Activated CD8-positive, alpha-beta memory T cell treated with anti-CD3 and anti-CD28 coated beads for 24 hours (primary cell): ENCODE measurements around the gene TSPAN13.
"Not testable (repeated sequence)": the region's sequence is repeated elsewhere in the genome, so short reads cannot be mapped to it uniquely, and the experiment has no call there.

Experiments used
- DNase-seq: peaks from one replicate; pipeline ENCODE4 v3.0.0-alpha.2; 2020

Gene TSPAN13

DNA sequence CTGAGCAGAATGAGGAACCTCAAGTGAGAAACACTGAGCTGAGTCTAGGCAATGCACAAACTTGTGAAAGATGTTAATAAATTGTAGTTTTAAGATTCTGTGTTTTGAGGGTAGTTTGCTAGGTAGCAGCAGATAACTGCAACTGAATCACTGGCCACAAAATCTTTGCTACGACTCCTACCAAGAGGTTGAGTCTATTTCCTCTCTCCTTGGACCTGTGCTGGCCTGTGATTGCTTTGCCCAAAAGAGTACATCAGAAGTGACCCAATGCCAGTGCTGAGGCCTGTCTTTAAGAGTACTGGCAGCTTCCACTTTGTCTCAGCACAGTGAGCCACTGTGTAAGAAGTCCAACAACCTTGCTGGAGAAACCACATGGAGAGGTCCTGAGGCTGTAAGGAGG lies 11.9 kb upstream of the TSPAN13 start:
- DNase-seq: no peak

DNA sequence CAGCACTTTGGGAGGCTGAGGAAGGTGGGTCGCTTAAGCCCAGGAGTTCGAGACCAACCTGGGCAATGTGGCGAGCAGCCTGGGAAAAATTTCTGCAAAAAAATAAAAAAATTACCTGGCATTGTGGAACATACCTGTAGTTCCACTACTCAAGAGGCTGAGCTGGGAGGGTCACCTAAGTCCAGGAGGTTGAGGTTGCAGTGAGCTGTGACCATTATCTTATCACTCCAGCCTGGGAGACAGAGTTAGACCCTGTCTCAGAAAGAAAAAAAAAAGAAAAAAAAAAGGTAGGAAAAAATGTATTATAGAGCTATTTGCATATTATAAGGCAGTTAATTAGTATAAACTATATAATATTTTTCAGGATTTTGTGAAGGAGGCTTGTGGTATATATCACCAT lies 11.0 kb upstream of the TSPAN13 start:
- DNase-seq: no peak

GRCh38 chr7:16743236-16743635 lies 10.3 kb upstream of the TSPAN13 start:
- no peak for DNase-seq

- DNase-seq: no peak
Observed at GRCh38 chr7:16744518-16745250, 8.9 kb upstream of the TSPAN13 start.

- no peak for DNase-seq
Observed at GRCh38 chr7:16745645-16746044, 7.9 kb upstream of the TSPAN13 start.

DNA sequence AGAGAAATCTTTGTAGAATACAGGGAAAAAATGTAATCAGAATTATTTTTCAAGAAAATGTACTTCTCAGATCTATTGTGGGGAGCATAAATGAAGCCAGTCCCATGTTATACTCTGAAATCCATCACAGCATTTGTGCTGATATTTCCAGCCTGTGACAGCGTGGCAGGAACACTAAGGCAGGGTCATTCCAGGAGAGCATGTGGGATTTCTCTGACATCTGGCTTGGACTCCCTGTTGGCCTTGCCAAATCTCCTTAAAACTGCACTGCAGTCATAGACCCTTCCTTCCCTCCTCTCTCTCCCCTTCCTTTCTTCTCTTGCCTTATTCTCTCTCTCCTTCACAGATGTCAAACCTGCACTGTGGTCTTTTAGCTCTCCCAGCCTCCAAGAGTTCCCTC lies 6.5 kb upstream of the TSPAN13 start:
- DNase-seq: no peak

DNA sequence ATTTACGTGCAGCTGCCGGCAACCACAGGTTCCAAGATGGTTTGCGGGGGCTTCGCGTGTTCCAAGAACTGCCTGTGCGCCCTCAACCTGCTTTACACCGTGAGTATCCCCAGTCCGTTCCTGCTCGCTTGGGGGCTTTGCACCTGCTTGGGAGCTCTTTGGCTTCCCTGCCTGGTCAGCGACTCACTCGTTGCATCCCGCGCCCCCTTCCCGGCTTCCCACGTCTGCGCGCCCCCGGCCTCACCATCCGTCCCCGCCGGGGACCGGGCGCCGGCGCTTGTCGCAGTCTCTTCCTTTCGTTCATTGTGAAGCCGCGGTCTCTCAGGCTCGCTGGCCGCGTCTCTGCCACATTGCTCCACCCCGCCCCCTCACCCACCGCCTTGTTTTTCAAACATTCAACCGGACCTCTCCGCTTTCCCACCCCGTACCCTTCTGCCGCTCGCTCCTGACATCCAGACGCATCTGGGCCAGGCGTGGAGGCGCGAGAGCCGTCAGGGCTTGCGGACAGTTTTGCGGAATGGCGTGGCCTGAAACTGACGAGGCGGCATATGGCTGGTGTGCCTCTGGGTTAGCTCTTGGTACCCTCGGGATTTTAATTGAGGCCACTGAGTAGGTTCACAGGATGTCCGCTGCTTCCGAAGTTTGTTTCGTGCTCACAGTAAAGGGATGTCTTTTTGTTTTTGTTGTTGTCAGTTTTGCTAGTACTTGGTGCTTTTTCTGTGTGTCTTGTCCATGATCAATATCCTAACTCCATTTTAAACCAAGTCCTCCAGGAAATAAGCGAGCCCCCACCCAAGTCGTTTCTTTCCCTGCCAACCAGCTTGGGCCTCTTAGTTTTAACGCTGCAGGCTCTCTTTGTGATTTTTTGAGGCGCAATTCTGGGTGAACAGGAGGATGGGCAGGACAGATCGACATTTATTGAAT lies 639 bp downstream of the TSPAN13 start:
- peak; percentile 64 for DNase-seq

DNA sequence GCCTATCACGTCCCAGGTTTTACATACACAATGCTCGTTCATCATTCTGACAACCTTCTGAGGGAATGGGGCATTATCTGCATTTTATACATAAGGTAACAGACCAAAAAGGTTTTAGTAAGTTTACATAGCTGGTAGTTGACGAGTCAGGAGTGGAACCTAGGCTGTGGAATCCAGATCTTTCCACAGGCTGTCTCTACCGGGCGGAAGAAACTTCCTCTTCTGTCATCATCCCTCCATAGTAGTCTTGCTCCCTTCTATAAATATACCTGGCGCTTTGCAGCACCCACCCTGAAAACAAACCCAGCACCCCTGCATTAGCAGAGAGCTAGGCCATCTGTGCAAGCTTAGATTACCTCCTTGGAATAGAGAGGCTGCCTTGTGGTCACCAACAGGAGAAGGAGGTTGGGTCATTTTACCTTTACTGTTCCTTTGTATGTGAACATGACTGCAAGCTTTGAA lies 1.3 kb downstream of the TSPAN13 start:
- no peak for DNase-seq

GRCh38 chr7:16755397-16755796 lies 1.8 kb downstream of the TSPAN13 start:
- no peak for DNase-seq

- DNase-seq: no peak
Observed at GRCh38 chr7:16758036-16758435, 4.5 kb downstream of the TSPAN13 start.

GRCh38 chr7:16758631-16759611 lies 5.4 kb downstream of the TSPAN13 start:
- no peak for DNase-seq

- DNase-seq: no peak
Observed at GRCh38 chr7:16759840-16760239, 6.3 kb downstream of the TSPAN13 start.

DNA sequence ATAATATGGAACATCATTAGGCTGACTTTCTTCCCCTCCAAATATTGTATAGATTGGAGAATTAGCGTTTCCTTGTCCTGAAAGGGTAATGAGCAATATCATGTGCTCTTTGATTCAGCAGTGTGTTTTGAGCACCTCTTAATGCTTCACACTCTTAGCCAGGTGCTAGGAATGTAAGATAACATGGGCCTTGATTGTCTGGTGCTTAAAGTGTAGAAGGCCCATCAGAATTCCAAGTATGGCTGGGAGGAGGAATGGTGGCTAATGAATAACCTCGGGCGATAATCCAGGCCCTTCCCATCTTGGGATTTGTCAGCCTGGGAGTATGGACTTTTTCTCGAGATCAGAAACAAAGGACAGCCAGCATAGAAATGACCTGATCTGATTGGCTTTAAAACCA lies 8.6 kb downstream of the TSPAN13 start:
- DNase-seq: no peak

DNA sequence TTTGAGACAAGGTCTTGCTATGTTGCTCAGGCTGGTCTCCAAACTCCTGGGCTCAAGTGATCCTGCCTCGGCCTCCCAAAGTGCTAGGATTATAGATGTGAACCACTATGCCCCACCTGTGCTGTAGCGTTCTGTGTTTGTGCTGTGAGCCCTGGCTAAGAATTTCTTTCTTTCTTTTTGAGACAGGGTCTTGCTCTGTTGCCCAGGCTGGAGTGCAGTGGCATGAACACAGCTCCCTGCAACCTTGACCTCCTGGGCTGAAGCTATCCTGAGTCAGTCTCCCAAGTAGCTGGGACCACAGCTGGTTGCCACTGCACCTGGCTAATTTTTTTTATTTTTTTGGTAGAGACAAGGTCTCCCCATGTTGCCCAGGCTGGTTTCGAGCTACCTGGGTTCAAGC lies 11.4 kb downstream of the TSPAN13 start:
- DNase-seq: no peak

- no peak for DNase-seq
Observed at GRCh38 chr7:16765436-16765859, 11.9 kb downstream of the TSPAN13 start.

GRCh38 chr7:16769994-16770393 lies 16.4 kb downstream of the TSPAN13 start:
- not testable (repeated sequence) for DNase-seq

GRCh38 chr7:16770657-16771329 lies 17.2 kb downstream of the TSPAN13 start:
- no peak for DNase-seq

- DNase-seq: no peak
Observed at GRCh38 chr7:16773326-16773725, 19.8 kb downstream of the TSPAN13 start.

DNA sequence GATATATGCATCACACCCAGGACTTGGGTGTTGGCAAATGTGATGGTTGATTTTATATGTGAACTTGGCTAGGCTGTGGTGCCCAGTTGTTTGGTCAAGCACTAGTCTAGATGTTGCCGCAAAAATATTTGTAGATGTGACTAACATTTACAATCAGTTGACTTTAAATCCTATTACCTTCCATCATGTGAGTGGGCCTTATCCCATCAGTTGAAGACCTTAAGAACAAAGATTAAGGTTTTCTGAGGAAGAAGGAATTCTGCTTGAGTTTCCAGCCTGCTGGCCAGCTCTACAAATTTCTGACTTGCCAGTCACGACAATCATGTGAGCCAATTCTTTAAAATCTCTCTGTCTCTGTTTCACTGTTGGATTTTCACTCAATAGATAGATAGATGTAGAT lies 20.3 kb downstream of the TSPAN13 start:
- DNase-seq: no peak

- no peak for DNase-seq
Observed at GRCh38 chr7:16774294-16774693, 20.7 kb downstream of the TSPAN13 start.

GRCh38 chr7:16774986-16775385 lies 21.4 kb downstream of the TSPAN13 start:
- no peak for DNase-seq

DNA sequence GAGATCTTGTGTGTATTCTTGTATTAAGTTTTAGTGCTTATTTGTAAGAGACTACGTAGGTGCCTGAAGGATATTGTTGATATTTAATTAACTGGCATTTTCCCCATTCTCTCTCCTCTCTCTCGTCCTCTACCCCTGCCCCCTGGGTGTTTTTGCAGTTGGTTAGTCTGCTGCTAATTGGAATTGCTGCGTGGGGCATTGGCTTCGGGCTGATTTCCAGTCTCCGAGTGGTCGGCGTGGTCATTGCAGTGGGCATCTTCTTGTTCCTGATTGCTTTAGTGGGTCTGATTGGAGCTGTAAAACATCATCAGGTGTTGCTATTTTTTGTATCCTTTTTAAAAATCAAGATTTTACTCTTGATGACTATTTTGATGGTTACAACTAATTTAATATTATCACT lies 22.5 kb downstream of the TSPAN13 start:
- DNase-seq: no peak
